ENCODE measurements around the gene SOCS6.

- TF ChIP-seq CTCF (conservative IDR thresholded peaks at IDR 0.05 in 1 of 2, IDR thresholded peaks at IDR 0.05 in 1 of 2; ENCODE audit: low read depth in 1 of 2, low read length in 2 of 2) (no peak), EZH2 (IDR thresholded peaks at IDR 0.05; ENCODE audit: low read length, missing control alignments) (no peak)
Observed at GRCh38 chr18:70249118-70249517, 39.7 kb upstream of the SOCS6 start.
